G401 (cell line): ENCODE results near the gene BRSK2. TPM values are rescaled to one million over a fixed set of nuclear protein-coding genes. Genes with fewer than 3 reads are reported as not detected.
"Not testable (repeated sequence)": the region's sequence is repeated elsewhere in the genome, so short reads cannot be mapped to it uniquely, and the experiment has no call there.

Source experiments
- DNase-seq: peaks from one replicate; pipeline ENCODE4 v3.0.0-alpha.2; 2015; ENCODE audit warnings: low spot score
- in situ Hi-C: cut with HindIII; loops from 2 replicates; pipeline ENCODE4 v1.10.0; 2016; ENCODE audit warnings: low sequenced_read_pairs, mixed read lengths
- total RNA-seq: library from RNA; depleted of rRNA; stranded (reverse); fragments of >200 nt; shearing (Covaris generic); gene quantifications from 2 replicates; pipeline ENCODE4 v1.2.3, GENCODE V29; 2014

Gene BRSK2
- total RNA-seq, 1 experiment from 2014 or later: 9.2 TPM

GRCh38 chr11:1499899-1500298, 110.2 kb downstream of the BRSK2 start:
- DNase-seq: no peak
- in situ Hi-C loops: no loop called here

DNA sequence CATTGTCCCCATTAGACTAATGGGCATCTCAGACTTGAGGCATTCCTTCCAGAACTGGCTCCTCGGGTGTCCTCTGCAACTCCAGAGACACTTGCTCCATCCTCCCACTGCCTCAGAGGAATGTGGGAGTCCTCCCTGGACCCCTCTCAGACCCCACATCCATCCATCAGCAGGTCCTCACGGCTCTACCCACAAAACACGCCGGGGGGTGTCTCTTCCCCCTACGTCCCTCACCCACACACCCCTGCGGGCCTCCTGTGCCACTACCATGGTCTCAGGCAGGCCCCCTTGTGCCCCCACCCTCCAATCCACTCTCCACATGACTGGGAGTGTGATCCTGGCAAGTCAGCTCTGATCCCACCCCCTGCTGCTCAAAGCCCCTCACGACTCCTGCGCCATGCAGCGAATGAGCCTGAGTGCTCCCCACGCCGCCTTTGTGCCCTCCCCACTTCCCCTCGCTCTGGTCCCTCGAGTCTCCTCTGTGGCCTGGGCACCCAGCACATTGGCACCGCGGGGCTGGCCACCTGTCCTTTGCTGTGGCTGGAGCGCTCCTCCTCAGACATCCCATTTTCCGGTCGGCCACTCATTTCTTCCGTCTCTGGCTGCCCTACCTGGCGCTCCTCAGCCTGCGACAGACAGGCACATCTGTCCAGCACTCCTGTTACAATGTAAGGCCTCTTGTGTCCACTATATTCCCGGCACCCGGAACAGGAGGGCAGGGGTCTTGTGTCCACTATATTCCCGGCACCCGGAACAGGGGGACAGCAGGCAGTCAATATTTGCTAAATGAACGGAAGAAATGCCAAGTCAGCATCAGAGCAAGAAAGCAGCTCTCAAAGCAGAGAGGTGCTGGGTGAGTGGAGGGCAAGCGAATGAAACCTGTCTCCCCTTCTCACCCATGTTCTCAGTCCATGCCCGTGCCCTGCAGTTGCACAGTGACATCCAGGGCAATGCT, 111.0 kb downstream of the BRSK2 start:
- in situ Hi-C loops: no loop called here
- no peak for DNase-seq

GRCh38 chr11:1501421-1502167, 111.9 kb downstream of the BRSK2 start:
- peak; percentile 82 for DNase-seq
- in situ Hi-C loops: no loop called here

DNA sequence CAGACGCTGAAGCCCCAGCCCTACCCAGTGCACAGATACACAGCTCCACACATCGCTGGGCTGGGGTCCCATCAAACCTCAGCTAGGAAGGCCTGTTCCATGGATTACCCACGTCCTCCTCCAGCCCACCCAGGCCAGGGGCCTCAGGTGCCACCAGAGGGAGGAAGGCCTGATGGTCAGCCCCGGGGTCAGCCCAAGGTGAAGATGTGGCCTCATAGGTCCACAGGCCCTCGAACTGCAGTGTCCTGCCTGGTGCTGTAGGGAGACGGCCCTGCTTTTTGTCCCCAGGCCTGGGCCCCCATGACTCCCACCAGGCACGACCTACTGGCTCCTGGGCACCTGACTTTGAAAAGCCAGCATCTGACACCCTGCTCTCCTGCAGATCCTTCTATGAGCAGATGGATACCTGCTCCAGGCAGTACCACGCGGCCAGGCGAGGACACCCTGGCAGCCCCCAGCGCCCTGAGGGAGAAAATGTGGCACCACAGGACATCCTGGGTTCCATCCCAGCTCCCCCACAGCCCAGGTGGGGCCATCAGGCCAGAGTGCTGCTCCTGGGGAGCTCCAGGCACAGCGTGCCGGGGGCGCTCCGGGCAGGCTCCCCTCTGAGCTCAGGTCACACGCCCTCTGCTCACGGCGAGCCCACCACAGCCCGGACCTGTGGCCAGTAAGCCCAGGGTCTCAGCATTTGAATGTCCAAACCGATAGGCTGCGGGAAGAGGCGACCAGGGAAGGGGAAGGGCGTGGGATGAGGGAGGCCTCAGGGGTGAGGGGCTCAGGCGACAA, 112.6 kb downstream of the BRSK2 start:
- no peak for DNase-seq
- in situ Hi-C loops: no loop called here

DNA sequence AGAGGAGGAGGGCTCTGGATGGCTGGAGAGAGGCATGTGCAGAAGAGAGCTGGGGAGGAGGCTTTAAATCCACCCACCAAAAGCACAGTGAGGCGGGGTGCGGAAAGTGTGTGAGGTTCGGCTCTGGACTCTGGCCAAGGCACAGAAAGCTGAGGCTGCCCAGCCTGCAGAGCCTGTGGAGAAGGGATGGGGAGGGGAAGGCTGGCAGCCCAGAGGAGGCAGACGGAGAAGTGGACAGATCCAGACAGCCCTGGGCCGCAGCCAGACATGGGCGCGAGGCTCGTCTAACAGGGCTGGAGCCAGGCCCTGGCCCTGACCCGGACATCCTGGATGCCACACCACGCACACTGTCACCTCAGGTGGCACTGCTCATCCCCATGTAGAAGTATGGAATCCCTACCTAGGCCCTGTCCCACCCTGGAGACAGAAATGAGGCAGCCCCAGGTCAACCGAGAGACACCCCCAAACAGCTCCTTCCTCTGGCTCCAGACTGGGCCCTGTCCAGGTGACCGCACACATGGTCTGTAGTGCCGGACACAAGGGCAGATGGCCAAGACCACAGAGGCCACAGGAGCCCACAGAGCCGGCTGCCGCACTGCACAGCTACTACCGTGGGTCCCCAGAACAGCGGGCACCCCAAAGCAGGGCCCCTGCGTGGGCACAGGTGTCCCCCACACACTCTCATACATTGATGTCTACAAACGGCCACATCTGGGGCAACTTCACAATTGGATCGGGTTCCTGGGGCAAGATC, 113.4 kb downstream of the BRSK2 start:
- peak; percentile 93 for DNase-seq
- in situ Hi-C loops: no loop called here

- DNase-seq: peak; percentile 69
- in situ Hi-C loops: no loop called here
These were observed 114.0 kb downstream of the BRSK2 start for GRCh38 chr11:1503708-1504104.

DNA sequence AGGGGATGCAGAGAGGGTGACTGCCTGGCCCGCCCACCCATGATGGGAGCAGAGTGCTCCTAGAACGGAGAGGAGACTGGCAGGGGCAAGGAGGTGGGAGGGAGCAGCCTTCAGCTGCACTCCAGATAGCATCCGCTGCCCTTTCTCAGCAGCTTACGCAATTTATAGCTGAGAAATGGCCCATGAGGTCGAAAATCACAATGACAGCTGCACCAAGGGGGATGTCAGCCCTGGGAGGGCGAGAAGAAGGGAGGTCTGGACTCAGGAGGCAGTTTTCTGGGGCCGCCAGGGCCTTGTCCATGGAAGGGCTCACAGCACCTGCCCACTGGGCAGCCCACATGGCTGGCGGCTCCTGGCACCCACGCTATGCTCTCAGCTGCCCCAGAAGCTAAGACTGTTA, 114.4 kb downstream of the BRSK2 start:
- in situ Hi-C loops: no loop called here
- DNase-seq: no peak

GRCh38 chr11:1504581-1505290, 115.0 kb downstream of the BRSK2 start:
- in situ Hi-C loops: no loop called here
- no peak for DNase-seq

- in situ Hi-C loops: no loop called here
- DNase-seq: no peak
These were observed 115.7 kb downstream of the BRSK2 start for GRCh38 chr11:1505480-1505879.

DNA sequence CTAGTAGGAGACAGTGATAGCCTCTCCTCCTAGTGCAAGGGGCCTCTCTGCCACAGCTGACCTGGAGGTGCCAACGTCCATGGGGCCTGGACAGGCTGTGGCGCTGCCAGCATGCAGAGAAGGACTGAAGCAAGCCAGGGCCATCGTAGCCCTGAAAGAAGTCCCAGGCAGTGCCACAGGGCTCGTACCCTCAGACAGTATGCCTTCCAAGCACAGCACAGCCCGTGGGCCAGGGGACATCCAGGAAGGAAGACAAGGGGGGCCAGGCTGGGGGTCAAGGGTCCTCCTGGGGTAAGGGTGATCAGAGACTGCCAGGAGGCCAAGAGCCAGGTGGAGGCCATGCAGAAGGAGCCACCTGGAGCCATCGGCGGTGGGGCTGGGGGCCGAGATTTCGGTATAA, 117.2 kb downstream of the BRSK2 start:
- in situ Hi-C loops: no loop called here
- DNase-seq: no peak

GRCh38 chr11:1507381-1508140, 117.8 kb downstream of the BRSK2 start:
- in situ Hi-C loops: no loop called here
- DNase-seq: no peak

GRCh38 chr11:1508491-1508891, 118.8 kb downstream of the BRSK2 start:
- DNase-seq: no peak
- in situ Hi-C loops: no loop called here

GRCh38 chr11:1508986-1509385, 119.3 kb downstream of the BRSK2 start:
- in situ Hi-C loops: no loop called here
- no peak for DNase-seq

GRCh38 chr11:1509626-1510255, 120.0 kb downstream of the BRSK2 start:
- in situ Hi-C loops: no loop called here
- DNase-seq: no peak

DNA sequence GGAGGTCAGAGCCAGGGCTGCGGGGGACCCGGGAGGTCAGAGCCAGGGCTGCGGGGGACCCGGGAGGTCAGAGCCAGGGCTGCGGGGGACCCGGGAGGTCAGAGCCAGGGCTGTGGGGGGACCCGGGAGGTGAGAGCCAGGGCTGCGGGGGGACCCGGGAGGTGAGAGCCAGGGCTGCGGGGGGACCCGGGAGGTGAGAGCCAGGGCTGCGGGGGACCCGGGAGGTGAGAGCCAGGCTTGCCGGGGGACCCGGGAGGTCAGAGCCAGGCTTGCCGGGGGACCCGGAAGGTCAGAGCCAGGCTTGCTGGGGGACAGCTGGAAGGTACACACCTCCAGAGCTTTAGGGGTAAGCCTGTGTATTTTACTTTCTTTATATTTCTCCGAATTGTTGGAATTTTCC, 120.6 kb downstream of the BRSK2 start:
- in situ Hi-C loops, DNase-seq: not testable (repeated sequence)

DNA sequence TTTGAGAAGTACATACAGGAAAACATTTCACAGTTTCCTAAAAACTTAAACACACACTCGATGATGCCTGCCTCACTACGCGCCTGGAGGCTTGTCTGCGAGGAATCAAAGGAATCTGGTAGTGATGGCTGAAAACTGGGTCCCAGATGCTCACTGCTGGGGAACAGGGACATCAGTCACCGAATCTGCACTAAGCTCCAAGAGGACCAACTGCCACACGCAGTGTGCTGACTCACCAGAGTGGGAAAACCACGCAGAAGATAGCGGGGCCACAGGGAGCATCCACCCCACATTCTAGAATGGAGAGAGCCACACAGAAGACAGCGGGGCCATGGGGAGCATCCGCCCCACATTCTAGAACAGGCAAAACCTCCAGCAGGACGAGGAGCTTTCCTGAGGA, 121.2 kb downstream of the BRSK2 start:
- no peak for DNase-seq
- in situ Hi-C loops: no loop called here

DNA sequence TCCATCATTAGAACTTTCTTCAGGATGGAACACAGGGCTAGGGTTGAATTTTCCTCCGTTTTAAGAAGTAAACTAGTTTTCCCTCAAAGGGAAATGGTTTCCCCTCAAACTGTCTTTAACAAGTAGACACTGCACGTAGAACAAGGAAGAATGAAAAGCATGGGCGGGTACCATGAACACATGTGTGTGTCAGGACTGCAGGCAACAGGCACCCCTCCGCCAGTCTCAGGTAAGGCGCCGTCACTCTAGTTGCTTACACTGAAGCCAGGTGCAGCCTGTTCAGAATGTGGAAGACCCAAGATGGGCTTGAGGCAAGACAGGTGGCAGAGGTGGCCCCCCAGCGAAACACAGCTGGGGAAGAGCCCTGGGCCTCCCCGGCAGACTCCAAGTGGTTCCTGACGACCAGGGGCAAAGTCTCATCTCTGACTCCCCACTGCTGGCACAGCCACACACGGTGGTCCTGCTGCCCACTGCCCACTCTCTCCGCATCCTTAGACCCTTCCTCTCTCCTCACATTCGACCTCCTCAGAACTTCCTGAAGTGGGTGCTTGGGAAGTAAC, 122.3 kb downstream of the BRSK2 start:
- in situ Hi-C loops: no loop called here
- DNase-seq: no peak
